Memory B cell (primary cell): ENCODE data around the gene MED22.
"Not testable (repeated sequence)": the region's sequence is repeated elsewhere in the genome, so short reads cannot be mapped to it uniquely, and the experiment has no call there.

Experiments used
- ATAC-seq: fragments of 150-1000 bp; cut with Tn5 transposase; 2 replicates; pipeline ENCODE4 v1.10.0; 2021; ENCODE audit warnings: low read depth, mild to moderate bottlenecking, moderate library complexity
- DNase-seq, 2 donors: peaks; one replicate each; pipeline ENCODE4 v3.0.0; 2022; ENCODE audit warnings: low spot score in 2 of 2
- H3K27ac Mint-ChIP-seq: one replicate; pipeline ENCODE4 v1.8.0; 2022; ENCODE audit warnings: mild to moderate bottlenecking, moderate library complexity, mixed read lengths
- H3K27me3 Mint-ChIP-seq: one replicate; pipeline ENCODE4 v1.8.0; 2022; ENCODE audit warnings: mixed read lengths
- H3K36me3 Mint-ChIP-seq: one replicate; pipeline ENCODE4 v1.8.0; 2022; ENCODE audit warnings: mild to moderate bottlenecking, mixed read lengths
- H3K4me1 Mint-ChIP-seq: one replicate; pipeline ENCODE4 v1.8.0; 2022; ENCODE audit warnings: mixed read lengths
- H3K4me3 Mint-ChIP-seq: one replicate; pipeline ENCODE4 v1.8.0; 2022; ENCODE audit warnings: mild to moderate bottlenecking, moderate library complexity, mixed read lengths
- H3K9me3 Mint-ChIP-seq: one replicate; pipeline ENCODE4 v1.8.0; 2022; ENCODE audit warnings: mixed read lengths

MED22 gene

GRCh38 chr9:133383438-133383837, 35.5 kb upstream of the MED22 start:
- Mint-ChIP-seq H3K4me1 (no peaks in the 10 kb centered on the region), H3K27ac (no peak overlapping the region), H3K27me3 (no peaks in the 10 kb centered on the region), H3K4me3 (no peak overlapping the region), H3K36me3 (no peaks in the 10 kb centered on the region), H3K9me3 (no peaks in the 10 kb centered on the region)
- ATAC-seq: no peak
- no peak for DNase-seq

GRCh38 chr9:133382507-133383141, 34.7 kb upstream of the MED22 start:
- no peaks in the 10 kb centered on the region for H3K27me3 Mint-ChIP-seq
- ATAC-seq (no peak), DNase-seq (no peak)
- H3K36me3 Mint-ChIP-seq: no peaks in the 10 kb centered on the region
- no peak overlapping the region for H3K27ac Mint-ChIP-seq
- no peaks in the 10 kb centered on the region for H3K9me3 Mint-ChIP-seq
- H3K4me3 Mint-ChIP-seq: no peak overlapping the region
- H3K4me1 Mint-ChIP-seq: no peaks in the 10 kb centered on the region

- no peaks in the 10 kb centered on the region for H3K36me3 Mint-ChIP-seq
- H3K4me3 Mint-ChIP-seq: no peak overlapping the region
- H3K27me3 Mint-ChIP-seq: no peaks in the 10 kb centered on the region
- no peak overlapping the region for H3K27ac Mint-ChIP-seq
- H3K9me3 Mint-ChIP-seq: no peaks in the 10 kb centered on the region
- H3K4me1 Mint-ChIP-seq: no peaks in the 10 kb centered on the region
- ATAC-seq (no peak), DNase-seq (no peak)
Observed at GRCh38 chr9:133380734-133381133, 32.8 kb upstream of the MED22 start.

GRCh38 chr9:133379153-133380086, 31.5 kb upstream of the MED22 start:
- H3K27ac Mint-ChIP-seq: no peak overlapping the region
- DNase-seq (no peak), ATAC-seq (no peak)
- peaks cover 8% of the 10 kb centered on the region for H3K4me1 Mint-ChIP-seq
- no peak overlapping the region for H3K4me3 Mint-ChIP-seq
- no peaks in the 10 kb centered on the region for H3K27me3 Mint-ChIP-seq
- no peaks in the 10 kb centered on the region for H3K9me3 Mint-ChIP-seq
- no peaks in the 10 kb centered on the region for H3K36me3 Mint-ChIP-seq

- no peak for DNase-seq
- Mint-ChIP-seq H3K4me3 (no peak overlapping the region), H3K27ac (no peak overlapping the region), H3K27me3 (no peaks in the 10 kb centered on the region), H3K4me1 (peaks cover 8% of the 10 kb centered on the region), H3K36me3 (no peaks in the 10 kb centered on the region), H3K9me3 (no peaks in the 10 kb centered on the region)
- no peak for ATAC-seq
Observed at GRCh38 chr9:133378408-133378962, 30.6 kb upstream of the MED22 start.

DNA sequence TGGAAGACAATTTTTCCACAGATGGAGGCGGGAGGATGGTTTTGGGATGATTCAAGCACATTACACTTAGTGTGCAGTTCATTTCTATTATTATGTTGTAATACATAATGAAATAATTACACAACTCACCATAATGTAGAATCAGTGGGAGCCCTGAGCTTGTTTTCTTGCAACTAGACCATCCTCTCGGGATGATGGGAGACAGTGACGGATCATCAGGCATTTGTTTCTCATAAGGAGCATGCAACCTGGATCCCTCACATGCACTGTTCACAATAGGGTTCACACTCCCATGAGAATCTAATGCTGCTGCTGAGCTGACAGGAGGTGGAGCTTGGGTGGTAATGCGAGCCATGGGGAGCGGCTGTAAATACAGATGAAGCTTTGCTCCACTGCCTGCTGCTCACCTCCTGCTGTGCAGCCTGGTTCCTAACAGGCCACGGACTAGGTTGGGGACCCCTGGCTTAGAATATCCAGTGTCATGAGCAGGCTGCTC, 29.8 kb upstream of the MED22 start:
- ATAC-seq: no peak
- Mint-ChIP-seq H3K4me1 (peaks cover 8% of the 10 kb centered on the region), H3K36me3 (no peaks in the 10 kb centered on the region)

DNA sequence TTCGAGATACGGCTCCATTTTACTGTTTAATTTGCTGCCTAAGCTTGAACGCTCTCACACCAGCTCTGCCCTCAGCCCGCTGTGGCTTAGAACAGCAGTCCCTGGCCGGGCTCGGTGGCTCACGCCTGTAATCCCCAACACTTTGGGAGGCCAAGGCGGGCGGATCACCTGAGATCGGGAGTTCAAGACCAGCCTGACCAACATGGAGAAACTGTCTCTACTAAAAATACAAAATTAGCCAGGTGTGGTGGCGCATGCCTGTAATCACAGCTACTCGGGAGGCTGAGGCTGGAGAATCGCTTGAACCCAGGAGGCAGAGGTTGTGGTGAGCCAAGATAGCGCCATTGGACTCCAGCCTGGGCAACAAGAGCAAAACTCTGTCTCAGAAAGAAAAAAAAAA, 29.3 kb upstream of the MED22 start:
- H3K27ac Mint-ChIP-seq, H3K27me3 Mint-ChIP-seq, H3K36me3 Mint-ChIP-seq, DNase-seq, H3K9me3 Mint-ChIP-seq, ATAC-seq: not testable (repeated sequence)
- Mint-ChIP-seq H3K4me1 (peaks cover 13% of the 10 kb centered on the region), H3K4me3 (peak overlapping the region; percentile 39)

More for the DNA sequence above, 29.8 kb upstream of the MED22 start:
- Mint-ChIP-seq H3K27ac (no peak overlapping the region), H3K4me3 (no peak overlapping the region), H3K9me3 (no peaks in the 10 kb centered on the region), H3K27me3 (no peaks in the 10 kb centered on the region)
- DNase-seq: no peak

DNA sequence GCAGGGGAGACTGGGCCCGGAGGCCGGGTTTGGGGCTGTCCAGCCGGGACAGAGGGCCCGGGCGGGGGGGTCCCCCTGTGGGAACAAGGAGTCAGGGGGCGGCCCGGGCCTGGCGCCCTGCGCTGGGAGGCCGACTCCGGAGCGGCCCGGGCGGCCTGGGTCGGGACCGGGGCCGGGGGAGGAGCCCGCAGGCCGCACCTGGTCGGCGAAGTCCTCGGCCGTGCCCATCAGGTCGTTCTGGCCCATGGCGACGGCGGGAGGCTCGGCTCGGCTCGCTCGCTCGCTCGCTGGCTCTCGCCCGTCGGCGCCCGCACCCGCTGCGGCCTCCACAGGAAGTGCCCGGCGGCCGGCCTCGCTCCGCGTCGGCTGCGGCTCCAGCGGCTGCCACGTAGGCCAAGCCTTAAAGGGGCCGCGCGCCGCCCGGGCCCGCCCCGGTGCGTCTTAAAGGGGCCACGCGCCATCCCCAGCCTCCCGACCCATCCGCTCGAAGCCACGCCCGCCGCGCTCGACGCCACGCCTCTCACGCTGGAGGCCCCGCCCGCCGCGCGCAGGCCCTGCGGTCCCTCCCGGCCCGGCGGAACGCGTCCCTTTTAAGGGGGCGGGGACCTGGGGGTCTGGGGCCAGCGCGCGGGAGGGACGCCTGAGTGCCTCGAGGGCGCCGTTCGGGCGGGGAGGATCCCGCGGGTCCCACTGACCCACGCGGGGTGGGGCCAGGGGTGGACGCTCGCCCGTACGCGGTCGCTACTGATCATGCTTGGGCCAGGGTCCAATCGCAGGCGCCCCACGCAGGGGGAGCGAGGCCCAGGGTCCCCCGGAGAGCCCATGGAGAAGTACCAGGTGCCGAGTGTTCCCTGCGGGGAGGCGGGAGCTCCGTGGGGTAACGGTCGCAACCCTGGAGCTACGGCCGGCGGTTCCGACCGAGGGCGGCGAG, 28.1 kb upstream of the MED22 start, which contains the start of the genes STKLD1 and SURF4:
Gene STKLD1, plus strand, starts transcription at position 643 of the 931 bp plus-strand sequence. Its CDS starts 108 bp downstream, at position 751.
Gene SURF4, minus strand, starts transcription at position 337 of the 931 bp plus-strand sequence. Its CDS starts 91 bp downstream, at position 246.
- H3K4me1 Mint-ChIP-seq: peaks cover 24% of the 10 kb centered on the region
- H3K4me3 Mint-ChIP-seq: peak within 1 kb of the TSS; percentile 95

DNA sequence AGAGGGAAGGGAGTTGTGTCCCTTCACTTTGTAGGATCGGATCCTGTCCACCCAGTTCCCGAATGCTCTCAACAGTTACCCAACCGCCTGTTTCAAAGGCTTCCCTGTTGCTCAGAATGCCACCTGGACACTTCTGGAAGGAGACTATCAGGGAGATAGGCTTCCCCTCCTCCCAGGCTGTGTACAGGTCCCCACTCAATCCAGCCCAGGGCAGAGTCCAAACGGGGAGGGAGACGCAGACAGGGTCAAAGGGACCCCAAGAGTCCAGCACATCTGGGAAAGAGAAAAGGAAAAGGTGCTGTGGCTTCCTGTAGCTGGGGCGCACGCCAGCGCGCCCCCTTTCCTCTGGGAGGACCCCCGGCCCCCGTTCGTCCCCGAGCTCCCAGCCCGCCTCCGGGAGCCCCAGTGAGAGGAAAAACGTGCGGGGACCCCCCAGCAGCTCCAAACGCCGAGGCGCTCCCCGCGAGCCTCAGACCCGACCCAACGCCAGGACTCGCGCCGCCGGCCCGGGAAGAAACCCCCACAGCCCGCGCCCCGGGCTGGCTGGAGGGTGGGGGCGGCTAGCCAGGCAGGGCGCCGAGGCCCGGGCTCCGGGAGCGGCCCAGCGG, 27.3 kb upstream of the MED22 start:
- DNase-seq: no peak
- H3K4me1 Mint-ChIP-seq: peaks cover 32% of the 10 kb centered on the region
- ATAC-seq: peak; percentile 5

More for the DNA sequence above, 28.1 kb upstream of the MED22 start, which contains the start of the genes STKLD1 and SURF4:
- Mint-ChIP-seq H3K9me3 (no peaks in the 10 kb centered on the region), H3K27ac (peak within 1 kb of the TSS; percentile 90), H3K27me3 (no peaks in the 10 kb centered on the region), H3K36me3 (no peaks in the 10 kb centered on the region)
- DNase-seq (peak; percentile 95 to 96), ATAC-seq (peak; percentile 97)

GRCh38 chr9:133374612-133375115, 26.7 kb upstream of the MED22 start:
- Mint-ChIP-seq H3K9me3 (no peaks in the 10 kb centered on the region), H3K36me3 (peaks cover 6% of the 10 kb centered on the region), H3K4me3 (peak overlapping the region; percentile 95), H3K27me3 (no peaks in the 10 kb centered on the region), H3K27ac (peak overlapping the region; percentile 90), H3K4me1 (peaks cover 36% of the 10 kb centered on the region)
- ATAC-seq: no peak
- no peak for DNase-seq

More for the DNA sequence above, 27.3 kb upstream of the MED22 start:
- no peaks in the 10 kb centered on the region for H3K27me3 Mint-ChIP-seq
- peaks cover 3% of the 10 kb centered on the region for H3K36me3 Mint-ChIP-seq
- no peaks in the 10 kb centered on the region for H3K9me3 Mint-ChIP-seq
- H3K27ac Mint-ChIP-seq: peak overlapping the region; percentile 90
- peak overlapping the region; percentile 95 for H3K4me3 Mint-ChIP-seq

DNA sequence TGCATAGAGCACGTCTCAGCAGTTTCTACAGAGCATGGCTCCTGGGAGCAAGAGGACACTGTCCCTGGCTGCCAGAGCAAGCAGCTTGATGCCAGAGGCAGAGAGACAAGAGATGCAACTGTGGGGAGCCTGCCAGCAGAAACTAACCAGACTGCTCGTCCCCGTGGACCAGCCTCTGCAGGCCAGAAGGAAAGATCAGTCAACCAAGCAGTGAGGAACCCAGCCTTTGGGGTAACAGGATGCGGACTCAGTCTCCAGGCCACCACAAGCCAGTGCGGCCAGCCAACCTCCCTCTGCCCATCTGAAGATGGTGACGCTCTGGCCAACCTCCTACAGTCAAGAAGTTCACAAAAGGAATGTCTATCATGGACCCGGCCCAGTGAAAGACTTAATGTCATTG, 24.2 kb upstream of the MED22 start:
- Mint-ChIP-seq H3K27ac (no peak overlapping the region), H3K9me3 (no peaks in the 10 kb centered on the region), H3K36me3 (peaks cover 8% of the 10 kb centered on the region), H3K4me1 (peaks cover 46% of the 10 kb centered on the region), H3K4me3 (peak overlapping the region; percentile 17), H3K27me3 (no peaks in the 10 kb centered on the region)
- ATAC-seq (no peak), DNase-seq (no peak)

GRCh38 chr9:133371261-133371711, 23.4 kb upstream of the MED22 start:
- Mint-ChIP-seq H3K27ac (peak overlapping the region; percentile 76), H3K4me1 (peaks cover 46% of the 10 kb centered on the region), H3K4me3 (peak overlapping the region; percentile 45), H3K9me3 (no peaks in the 10 kb centered on the region), H3K36me3 (peaks cover 8% of the 10 kb centered on the region), H3K27me3 (no peaks in the 10 kb centered on the region)
- ATAC-seq (no peak), DNase-seq (no peak)
